Gastrocnemius medialis (tissue), 4 donors: ENCODE results near the gene MGMT.

Experiments used
- CTCF ChIP-seq, 5 experiments: fragments of 450-650 bp in 3 of 5; fragments of 200-600 bp in 2 of 5; sonication (generic) in 2 of 5; IDR thresholded peaks in 4 of 5; conservative IDR thresholded peaks in 1 of 5; 1 replicate in 4 of 5; 2 replicates in 1 of 5; pipeline ENCODE4 v1.5.1; 2016 to 2019; ENCODE audit warnings: antibody characterized with exemption in 5 of 5, mild to moderate bottlenecking in 3 of 5, moderate library complexity in 3 of 5
- POLR2A ChIP-seq, 2 donors: fragments of 450-650 bp; IDR thresholded peaks; one replicate each; pipeline ENCODE4 v1.6.1; 2017; ENCODE audit warnings: antibody characterized with exemption in 2 of 2, mild to moderate bottlenecking in 2 of 2, moderate library complexity in 2 of 2

GRCh38 chr10:129601737-129602136, 134.7 kb downstream of the MGMT start:
- TF ChIP-seq CTCF (IDR thresholded peaks at IDR 0.05 in 4 of 5, conservative IDR thresholded peaks at IDR 0.05 in 1 of 5) (no peak), POLR2A (IDR thresholded peaks at IDR 0.05) (no peak)
